Tracheal epithelial cell (primary cell): ENCODE results near the gene PHF23. TPM values are rescaled to one million over a fixed set of nuclear protein-coding genes. Genes with fewer than 3 reads are reported as not detected.

Experiments used
- total RNA-seq: library from RNA; depleted of rRNA; stranded (reverse); fragments of >200 nt; gene quantifications from 2 replicates; pipeline ENCODE4 v1.2.1, GENCODE V29; 2014

The PHF23 gene
- total RNA-seq = 24.9 and 36.4 TPM in 2 replicates

GRCh38 chr17:7239091-7240027 lies at the start of gene PHF23:
TSS of gene PHF23 (minus strand) at chr17:7239457. CDS start at chr17:7239279, 178 bp downstream.

GRCh38 chr17:7281074-7281952 lies 42.1 kb upstream of the PHF23 start, which contains the start of gene SLC2A4:
TSS of gene SLC2A4 (plus strand) at chr17:7281718. CDS start at chr17:7281935, 217 bp downstream.

GRCh38 chr17:7262192-7262934 lies 23.1 kb upstream of the PHF23 start, which contains the start of gene CLDN7:
TSS of gene CLDN7 (minus strand) at chr17:7262478. CDS start at chr17:7262043, 435 bp downstream.

GRCh38 chr17:7252176-7253043 lies 13.2 kb upstream of the PHF23 start, which contains the start of gene ELP5:
TSS of gene ELP5 (plus strand) at chr17:7252215. CDS start at chr17:7252551, 336 bp downstream.

GRCh38 chr17:7251661-7252175 lies 12.5 kb upstream of the PHF23 start, which contains the start of gene CTDNEP1:
TSS of gene CTDNEP1 (minus strand) at chr17:7251734. CDS start at chr17:7251296, 438 bp downstream.

GRCh38 chr17:7241783-7242716 lies 2.8 kb upstream of the PHF23 start, which contains the start of gene GABARAP:
TSS of gene GABARAP (minus strand) at chr17:7242449. CDS start at chr17:7242330, 119 bp downstream.

GRCh38 chr17:7234083-7234951 lies 4.9 kb downstream of the PHF23 start, which contains the start of gene DVL2:
TSS of gene DVL2 (minus strand) at chr17:7234517. CDS start at chr17:7234262, 255 bp downstream.

GRCh38 chr17:7219812-7220592 lies 19.3 kb downstream of the PHF23 start, which contains the start of the genes ACADVL and DLG4:
TSS of gene ACADVL (plus strand) at chr17:7219938. CDS start at chr17:7219985, 47 bp downstream.
TSS of gene DLG4 (minus strand) at chr17:7219836.

Other genes with a start within 250 kb of the PHF23 start
- gene ALOX12, start 243.4 kb downstream of the PHF23 start, total RNA-seq = 0.24 TPM in 1 of 2 replicates, not detected in the other
- gene RNASEK, start 226.8 kb downstream of the PHF23 start, total RNA-seq = 10.7 and 14.7 TPM in 2 replicates
- gene BCL6B, start 216.4 kb downstream of the PHF23 start, total RNA-seq = under 0.01 TPM in 2 replicates
- 0.48 and 0.85 TPM in 2 replicates for gene SLC16A13, start 203.4 kb downstream of the PHF23 start, total RNA-seq
- gene SLC16A11, start 195.4 kb downstream of the PHF23 start, total RNA-seq = 0.24 and 0.43 TPM in 2 replicates
- not detected in 2 replicates for gene CLEC10A, start 159.2 kb downstream of the PHF23 start, total RNA-seq
- not detected in 2 replicates for gene ASGR2, start 124.6 kb downstream of the PHF23 start, total RNA-seq
- gene ASGR1, start 60.1 kb downstream of the PHF23 start, total RNA-seq = 0.64 TPM in 1 of 2 replicates, not detected in the other
- 1.9 and 6.0 TPM in 2 replicates for gene DLG4, start 19.6 kb downstream of the PHF23 start, total RNA-seq
- 252 and 304 TPM in 2 replicates for gene ACADVL, start 19.5 kb downstream of the PHF23 start, total RNA-seq
- 45.5 and 66.3 TPM in 2 replicates for gene DVL2, start 4.9 kb downstream of the PHF23 start, total RNA-seq
- gene GABARAP, start 3.0 kb upstream of the PHF23 start, total RNA-seq = 109 and 134 TPM in 2 replicates
- gene CTDNEP1, start 12.3 kb upstream of the PHF23 start, total RNA-seq = 20.5 and 25.4 TPM in 2 replicates
- gene ELP5, start 12.8 kb upstream of the PHF23 start, total RNA-seq = 14.5 TPM in 2 replicates
- 223 and 297 TPM in 2 replicates for gene CLDN7, start 23.0 kb upstream of the PHF23 start, total RNA-seq
- gene SLC2A4, start 42.3 kb upstream of the PHF23 start, total RNA-seq = 0.24 TPM in 1 of 2 replicates, not detected in the other
- 0.43 and 0.96 TPM in 2 replicates for gene YBX2, start 55.2 kb upstream of the PHF23 start, total RNA-seq
- 273 and 472 TPM in 2 replicates for gene EIF5A, start 68.2 kb upstream of the PHF23 start, total RNA-seq
- 32.2 and 33.7 TPM in 2 replicates for gene GPS2, start 75.9 kb upstream of the PHF23 start, total RNA-seq
- gene NEURL4, start 89.9 kb upstream of the PHF23 start, total RNA-seq = 14.5 and 17.6 TPM in 2 replicates
- gene ACAP1, start 97.1 kb upstream of the PHF23 start, total RNA-seq = 0.21 and 1.9 TPM in 2 replicates
- gene KCTD11, start 112.7 kb upstream of the PHF23 start, total RNA-seq = 28.1 and 54.0 TPM in 2 replicates
- not detected in 2 replicates for gene TMEM95, start 115.7 kb upstream of the PHF23 start, total RNA-seq
- 9.9 and 11.9 TPM in 2 replicates for gene TNK1, start 141.6 kb upstream of the PHF23 start, total RNA-seq
- 15.8 and 35.2 TPM in 2 replicates for gene PLSCR3, start 155.1 kb upstream of the PHF23 start, total RNA-seq
- 125 and 144 TPM in 2 replicates for gene TMEM256, start 164.6 kb upstream of the PHF23 start, total RNA-seq
- 1.9 TPM in 2 replicates for gene NLGN2, start 168.4 kb upstream of the PHF23 start, total RNA-seq
- gene SPEM1, start 180.9 kb upstream of the PHF23 start, total RNA-seq = not detected in 2 replicates
- gene SPEM2, start 186.2 kb upstream of the PHF23 start, total RNA-seq = not detected in 2 replicates
- gene SPEM3, start 189.4 kb upstream of the PHF23 start, total RNA-seq = not detected in 2 replicates
- gene TMEM102, start 196.0 kb upstream of the PHF23 start, total RNA-seq = 13.4 and 28.7 TPM in 2 replicates
- gene FGF11, start 200.1 kb upstream of the PHF23 start, total RNA-seq = 23.7 and 32.8 TPM in 2 replicates
- gene CHRNB1, start 205.6 kb upstream of the PHF23 start, total RNA-seq = 6.2 and 8.7 TPM in 2 replicates
- 16.4 and 22.4 TPM in 2 replicates for gene ZBTB4, start 240.2 kb upstream of the PHF23 start, total RNA-seq
- not detected in 2 replicates for gene SLC35G6, start 242.0 kb upstream of the PHF23 start, total RNA-seq
- 40.7 and 46.7 TPM in 2 replicates for gene POLR2A, start 244.9 kb upstream of the PHF23 start, total RNA-seq